HEK293 (cell line): ENCODE data around the gene CYTH3.

Experiments used
- CTCF ChIA-PET: fragments of 350-600 bp; formaldehyde crosslinking; extraction: SDS; loops from one replicate; lab custom pipeline; 2021; ENCODE audit warnings: antibody characterized with exemption; lab: Yijun Ruan, JAX
- POLR2A ChIA-PET: fragments of 300-600 bp; formaldehyde crosslinking; extraction: SDS; loops from one replicate; lab custom pipeline; 2020; ENCODE audit warnings: antibody characterized with exemption, inconsistent platforms; lab: Yijun Ruan, JAX
- H3K27ac ChIP-seq: fragments of 200-500 bp; sonication (Bioruptor generic); 2 replicates; pipeline ENCODE4 v1.5.1; 2014; ENCODE audit warnings: low read depth, low read length, control low read depth, inconsistent platforms; ENCODE audit errors: extremely low read depth
- H3K36me3 ChIP-seq, 2 experiments: fragments of 200-500 bp in 1 of 2; sonication (Bioruptor generic) in 1 of 2; 1 replicate in 1 of 2; 2 replicates in 1 of 2; pipeline ENCODE4 v1.5.1; 2014 to 2017; ENCODE audit warnings: inconsistent platforms in 2 of 2, low read length in 2 of 2; ENCODE audit not compliant: control insufficient read depth in 2 of 2, insufficient read depth in 1 of 2
- H3K4me1 ChIP-seq: fragments of 200-500 bp; sonication (Bioruptor generic); 2 replicates; pipeline ENCODE4 v1.5.1; 2014; ENCODE audit warnings: mild to moderate bottlenecking, low read length, inconsistent platforms; ENCODE audit not compliant: control insufficient read depth, insufficient read depth
- H3K4me3 ChIP-seq: 2 replicates; pipeline ENCODE4 v1.5.1; 2011; ENCODE audit warnings: low read depth, mild to moderate bottlenecking, control low read depth, low read length, moderate library complexity
- H3K9me3 ChIP-seq: fragments of 200-500 bp; sonication (Bioruptor generic); 2 replicates; pipeline ENCODE4 v1.5.1; 2014; ENCODE audit warnings: low read depth, low read length, inconsistent platforms; ENCODE audit not compliant: control insufficient read depth, insufficient read depth
- GFI1B ChIP-seq: fragments of 450-650 bp; formaldehyde crosslinking; IDR thresholded peaks from 2 replicates; pipeline ENCODE4 v1.5.1; 2016; ENCODE audit warnings: missing biosample characterization, missing genetic modification characterization
- GLIS1 ChIP-seq: fragments of 450-650 bp; formaldehyde crosslinking; IDR thresholded peaks from 2 replicates; pipeline ENCODE4 v1.5.1; 2016; ENCODE audit warnings: missing biosample characterization, missing genetic modification characterization
- REPIN1 ChIP-seq: fragments of 450-650 bp; formaldehyde crosslinking; IDR thresholded peaks from 2 replicates; pipeline ENCODE4 v1.5.1; 2017; ENCODE audit warnings: missing biosample characterization, missing genetic modification characterization, low read depth
- SCRT2 ChIP-seq: fragments of 450-650 bp; formaldehyde crosslinking; IDR thresholded peaks from 2 replicates; pipeline ENCODE4 v1.5.1; 2016; ENCODE audit warnings: missing biosample characterization, missing genetic modification characterization
- SETDB1 ChIP-seq: IDR thresholded peaks from one replicate; pipeline ENCODE4 v1.6.1; 2017; ENCODE audit warnings: mild to moderate bottlenecking, low read length, moderate library complexity, mixed read lengths; ENCODE audit not compliant: insufficient read length
- SP3 ChIP-seq: fragments of 450-650 bp; formaldehyde crosslinking; IDR thresholded peaks from 2 replicates; pipeline ENCODE4 v1.5.1; 2016; ENCODE audit warnings: missing biosample characterization, missing genetic modification characterization
- ZBTB17 ChIP-seq: fragments of 450-650 bp; formaldehyde crosslinking; IDR thresholded peaks from 2 replicates; pipeline ENCODE4 v1.5.1; 2016; ENCODE audit warnings: missing biosample characterization, missing genetic modification characterization
- ZNF121 ChIP-seq: fragments of 450-650 bp; formaldehyde crosslinking; IDR thresholded peaks from 2 replicates; pipeline ENCODE4 v1.5.1; 2016; ENCODE audit warnings: missing biosample characterization, missing genetic modification characterization
- ZNF175 ChIP-seq: fragments of 450-650 bp; formaldehyde crosslinking; IDR thresholded peaks from 2 replicates; pipeline ENCODE4 v1.5.1; 2016; ENCODE audit warnings: missing biosample characterization, missing genetic modification characterization
- ZNF37A ChIP-seq: fragments of 450-650 bp; IDR thresholded peaks from 2 replicates; pipeline ENCODE4 v1.5.1; 2018; ENCODE audit warnings: missing biosample characterization, missing genetic modification characterization
- ZNF473 ChIP-seq: fragments of 450-650 bp; formaldehyde crosslinking; IDR thresholded peaks from 2 replicates; pipeline ENCODE4 v1.5.1; 2017; ENCODE audit warnings: missing biosample characterization, missing genetic modification characterization
- ZNF549 ChIP-seq: fragments of 450-650 bp; IDR thresholded peaks from 2 replicates; pipeline ENCODE4 v1.5.1; 2018; ENCODE audit warnings: missing biosample characterization, missing genetic modification characterization, mild to moderate bottlenecking, inconsistent platforms, moderate library complexity
- ZNF555 ChIP-seq: fragments of 450-650 bp; formaldehyde crosslinking; conservative IDR thresholded peaks from 2 replicates; pipeline ENCODE4 v1.5.1; 2017; ENCODE audit warnings: missing biosample characterization, mild to moderate bottlenecking, missing genetic modification characterization, inconsistent platforms
- ZNF654 ChIP-seq: fragments of 450-650 bp; formaldehyde crosslinking; IDR thresholded peaks from 2 replicates; pipeline ENCODE4 v1.5.1; 2016; ENCODE audit warnings: low read depth, missing biosample characterization, missing genetic modification characterization
- ZNF670 ChIP-seq: fragments of 450-650 bp; formaldehyde crosslinking; IDR thresholded peaks from 2 replicates; pipeline ENCODE4 v1.5.1; 2016; ENCODE audit warnings: missing biosample characterization, missing genetic modification characterization, low read depth
- ZNF837 ChIP-seq: fragments of 450-650 bp; formaldehyde crosslinking; IDR thresholded peaks from 2 replicates; pipeline ENCODE4 v1.5.1; 2016; ENCODE audit warnings: missing biosample characterization, missing genetic modification characterization
- TF ChIP-seq, protein P1 (sequence below): fragments of 450-650 bp; IDR thresholded peaks from 2 replicates; pipeline ENCODE4 v1.5.1; 2018; ENCODE audit warnings: missing biosample characterization, mild to moderate bottlenecking, missing genetic modification characterization
- TF ChIP-seq, protein P2 (sequence below): fragments of 450-650 bp; formaldehyde crosslinking; IDR thresholded peaks from 2 replicates; pipeline ENCODE4 v1.5.1; 2016; ENCODE audit warnings: missing biosample characterization, missing genetic modification characterization
- TF ChIP-seq, protein P3 (sequence below): sonication (generic); formaldehyde crosslinking; IDR thresholded peaks from 2 replicates; pipeline ENCODE4 v1.8.1; 2022; ENCODE audit warnings: mild to moderate bottlenecking, moderate library complexity, missing genetic modification reagents
- TF ChIP-seq, protein P4 (sequence below): fragments of 450-650 bp; formaldehyde crosslinking; IDR thresholded peaks from 2 replicates; pipeline ENCODE4 v1.5.0; 2017; ENCODE audit warnings: missing biosample characterization, missing genetic modification characterization, borderline replicate concordance
- TF ChIP-seq, protein P5 (sequence below): fragments of 450-650 bp; formaldehyde crosslinking; IDR thresholded peaks from 2 replicates; pipeline ENCODE4 v1.5.1; 2016; ENCODE audit warnings: missing biosample characterization, missing genetic modification characterization

The CYTH3 gene

DNA sequence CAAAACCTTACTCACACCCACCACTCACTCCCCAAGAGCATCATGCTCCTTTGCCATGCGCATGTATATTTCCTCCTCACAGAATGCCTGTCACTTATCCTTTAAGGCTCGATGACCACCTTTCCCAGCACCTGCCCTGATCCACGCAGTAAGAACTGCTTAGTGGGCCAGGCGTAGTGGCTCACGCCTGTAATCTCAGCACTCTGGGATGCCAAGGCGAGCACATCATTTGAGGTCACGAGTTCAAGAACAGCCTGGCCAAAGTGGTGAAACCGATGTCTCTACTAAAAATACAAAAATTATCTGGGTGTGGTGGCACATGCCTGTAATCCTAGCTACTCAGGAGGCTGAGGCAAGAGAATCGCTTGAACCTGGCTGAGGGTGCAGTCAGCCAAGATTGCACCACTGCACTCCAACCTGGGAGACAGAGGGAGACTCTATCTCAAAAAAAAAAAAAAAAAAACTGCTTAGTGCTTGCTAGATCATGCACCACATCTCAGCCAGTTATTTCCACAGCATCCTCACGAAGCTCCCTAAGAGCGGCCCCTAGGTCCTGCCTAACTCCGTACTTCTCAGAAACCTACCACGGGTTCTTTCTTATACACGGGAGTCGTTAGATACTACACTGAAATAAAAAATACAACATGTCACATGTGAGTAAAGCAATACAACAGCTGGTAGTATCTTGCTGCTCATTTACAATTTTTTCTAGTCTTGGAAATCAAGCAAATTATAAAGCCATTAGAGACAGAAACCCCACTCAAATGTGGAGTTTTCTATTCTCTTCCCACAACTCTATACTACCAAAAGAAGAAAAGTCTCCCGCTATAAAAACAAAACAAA is 37.2 kb downstream of the CYTH3 start:
- Histone ChIP-seq H3K9me3 (no peaks in the 10 kb centered on the region), H3K27ac (no peak overlapping the region), H3K4me3 (no peak overlapping the region), H3K36me3 (no peaks in the 10 kb centered on the region), H3K4me1 (no peaks in the 10 kb centered on the region)
- TF ChIP-seq ZNF473 (tag by site-specific recombination) = no peak
- TF ChIP-seq, protein P1, sequence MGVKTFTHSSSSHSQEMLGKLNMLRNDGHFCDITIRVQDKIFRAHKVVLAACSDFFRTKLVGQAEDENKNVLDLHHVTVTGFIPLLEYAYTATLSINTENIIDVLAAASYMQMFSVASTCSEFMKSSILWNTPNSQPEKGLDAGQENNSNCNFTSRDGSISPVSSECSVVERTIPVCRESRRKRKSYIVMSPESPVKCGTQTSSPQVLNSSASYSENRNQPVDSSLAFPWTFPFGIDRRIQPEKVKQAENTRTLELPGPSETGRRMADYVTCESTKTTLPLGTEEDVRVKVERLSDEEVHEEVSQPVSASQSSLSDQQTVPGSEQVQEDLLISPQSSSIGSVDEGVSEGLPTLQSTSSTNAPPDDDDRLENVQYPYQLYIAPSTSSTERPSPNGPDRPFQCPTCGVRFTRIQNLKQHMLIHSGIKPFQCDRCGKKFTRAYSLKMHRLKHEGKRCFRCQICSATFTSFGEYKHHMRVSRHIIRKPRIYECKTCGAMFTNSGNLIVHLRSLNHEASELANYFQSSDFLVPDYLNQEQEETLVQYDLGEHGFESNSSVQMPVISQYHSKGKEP = no peak
- TF ChIP-seq SETDB1 = no peak
- TF ChIP-seq, protein P2, sequence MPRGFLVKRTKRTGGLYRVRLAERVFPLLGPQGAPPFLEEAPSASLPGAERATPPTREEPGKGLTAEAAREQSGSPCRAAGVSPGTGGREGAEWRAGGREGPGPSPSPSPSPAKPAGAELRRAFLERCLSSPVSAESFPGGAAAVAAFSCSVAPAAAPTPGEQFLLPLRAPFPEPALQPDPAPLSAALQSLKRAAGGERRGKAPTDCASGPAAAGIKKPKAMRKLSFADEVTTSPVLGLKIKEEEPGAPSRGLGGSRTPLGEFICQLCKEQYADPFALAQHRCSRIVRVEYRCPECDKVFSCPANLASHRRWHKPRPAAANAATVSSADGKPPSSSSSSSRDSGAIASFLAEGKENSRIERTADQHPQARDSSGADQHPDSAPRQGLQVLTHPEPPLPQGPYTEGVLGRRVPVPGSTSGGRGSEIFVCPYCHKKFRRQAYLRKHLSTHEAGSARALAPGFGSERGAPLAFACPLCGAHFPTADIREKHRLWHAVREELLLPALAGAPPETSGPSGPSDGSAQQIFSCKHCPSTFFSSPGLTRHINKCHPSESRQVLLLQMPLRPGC (tag by site-specific recombination) = no peak
- TF ChIP-seq ZBTB17 (tag by site-specific recombination) = no peak
- no peak for TF ChIP-seq ZNF175 (tag by site-specific recombination)
- TF ChIP-seq ZNF549 (tag by site-specific recombination) = no peak
- TF ChIP-seq SP3 (tag by site-specific recombination) = no peak
- TF ChIP-seq ZNF121 = no peak
- no peak for TF ChIP-seq GFI1B
- TF ChIP-seq, protein P3, sequence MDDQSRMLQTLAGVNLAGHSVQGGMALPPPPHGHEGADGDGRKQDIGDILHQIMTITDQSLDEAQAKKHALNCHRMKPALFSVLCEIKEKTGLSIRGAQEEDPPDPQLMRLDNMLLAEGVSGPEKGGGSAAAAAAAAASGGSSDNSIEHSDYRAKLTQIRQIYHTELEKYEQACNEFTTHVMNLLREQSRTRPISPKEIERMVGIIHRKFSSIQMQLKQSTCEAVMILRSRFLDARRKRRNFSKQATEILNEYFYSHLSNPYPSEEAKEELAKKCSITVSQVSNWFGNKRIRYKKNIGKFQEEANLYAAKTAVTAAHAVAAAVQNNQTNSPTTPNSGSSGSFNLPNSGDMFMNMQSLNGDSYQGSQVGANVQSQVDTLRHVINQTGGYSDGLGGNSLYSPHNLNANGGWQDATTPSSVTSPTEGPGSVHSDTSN (CRISPR knock-in tag) = no peak
- TF ChIP-seq ZNF670 (tag by site-specific recombination) = no peak
- no peak for TF ChIP-seq SCRT2 (tag by site-specific recombination)
- no peak for TF ChIP-seq ZNF837 (tag by site-specific recombination)
- TF ChIP-seq REPIN1 (tag by site-specific recombination) = no peak
- ChIA-PET CTCF (interaction anchor here (0.8 to 0.9 kb wide), 2 partner anchors 8 to 18 kb away, joined by 3 to 4 read pairs; no protein-coding TSS in a partner anchor), POLR2A (no interaction called here)

DNA sequence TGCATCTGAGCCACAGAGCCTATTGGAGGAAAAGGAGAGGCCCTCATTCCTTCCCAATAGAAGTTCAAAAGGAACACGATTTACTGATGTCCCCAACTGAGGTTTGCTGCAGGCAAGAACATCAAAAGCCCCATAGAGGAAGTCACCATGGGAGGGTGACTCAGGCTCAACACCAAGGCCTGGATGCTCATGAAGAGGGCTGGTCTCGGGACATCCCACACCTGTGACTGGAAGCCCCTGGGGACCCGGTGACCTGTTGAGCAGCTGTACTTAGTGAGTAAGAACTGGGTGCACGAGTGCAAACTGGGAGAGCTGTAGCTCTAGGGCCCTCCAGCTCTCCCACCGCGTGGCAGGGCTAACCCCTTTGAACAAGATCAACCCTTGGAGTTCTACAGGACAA is 38.0 kb downstream of the CYTH3 start:
- no peak overlapping the region for H3K27ac ChIP-seq
- H3K4me3 ChIP-seq = no peak overlapping the region
- POLR2A ChIA-PET = no interaction called here
- H3K36me3 ChIP-seq = no peaks in the 10 kb centered on the region
- TF ChIP-seq, protein P4, sequence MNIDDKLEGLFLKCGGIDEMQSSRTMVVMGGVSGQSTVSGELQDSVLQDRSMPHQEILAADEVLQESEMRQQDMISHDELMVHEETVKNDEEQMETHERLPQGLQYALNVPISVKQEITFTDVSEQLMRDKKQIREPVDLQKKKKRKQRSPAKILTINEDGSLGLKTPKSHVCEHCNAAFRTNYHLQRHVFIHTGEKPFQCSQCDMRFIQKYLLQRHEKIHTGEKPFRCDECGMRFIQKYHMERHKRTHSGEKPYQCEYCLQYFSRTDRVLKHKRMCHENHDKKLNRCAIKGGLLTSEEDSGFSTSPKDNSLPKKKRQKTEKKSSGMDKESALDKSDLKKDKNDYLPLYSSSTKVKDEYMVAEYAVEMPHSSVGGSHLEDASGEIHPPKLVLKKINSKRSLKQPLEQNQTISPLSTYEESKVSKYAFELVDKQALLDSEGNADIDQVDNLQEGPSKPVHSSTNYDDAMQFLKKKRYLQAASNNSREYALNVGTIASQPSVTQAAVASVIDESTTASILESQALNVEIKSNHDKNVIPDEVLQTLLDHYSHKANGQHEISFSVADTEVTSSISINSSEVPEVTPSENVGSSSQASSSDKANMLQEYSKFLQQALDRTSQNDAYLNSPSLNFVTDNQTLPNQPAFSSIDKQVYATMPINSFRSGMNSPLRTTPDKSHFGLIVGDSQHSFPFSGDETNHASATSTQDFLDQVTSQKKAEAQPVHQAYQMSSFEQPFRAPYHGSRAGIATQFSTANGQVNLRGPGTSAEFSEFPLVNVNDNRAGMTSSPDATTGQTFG (tag by site-specific recombination) = no peak
- TF ChIP-seq, protein P5, sequence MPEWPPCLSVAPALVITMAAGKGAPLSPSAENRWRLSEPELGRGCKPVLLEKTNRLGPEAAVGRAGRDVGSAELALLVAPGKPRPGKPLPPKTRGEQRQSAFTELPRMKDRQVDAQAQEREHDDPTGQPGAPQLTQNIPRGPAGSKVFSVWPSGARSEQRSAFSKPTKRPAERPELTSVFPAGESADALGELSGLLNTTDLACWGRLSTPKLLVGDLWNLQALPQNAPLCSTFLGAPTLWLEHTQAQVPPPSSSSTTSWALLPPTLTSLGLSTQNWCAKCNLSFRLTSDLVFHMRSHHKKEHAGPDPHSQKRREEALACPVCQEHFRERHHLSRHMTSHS = no peak
- TF ChIP-seq ZNF654 (tag by site-specific recombination) (no peak), GLIS1 (tag by site-specific recombination) (0 out of 2 replicates have a peak, but pooled peaks have one; percentile 18), ZNF555 (tag by site-specific recombination) (no peak), SCRT2 (tag by site-specific recombination) (0 out of 2 replicates have a peak, but pooled peaks have one; percentile 34), ZNF37A (tag by site-specific recombination) (no peak)
- no peaks in the 10 kb centered on the region for H3K9me3 ChIP-seq
- CTCF ChIA-PET = interaction anchor here (0.8 to 0.9 kb wide), 2 partner anchors 9 to 17 kb away, joined by 3 to 4 read pairs; no protein-coding TSS in a partner anchor
- no peaks in the 10 kb centered on the region for H3K4me1 ChIP-seq
